DND-41 (cell line): ENCODE data around the gene SLC48A1.

Experiments used
- ATAC-seq: fragments of 200-7000 bp; cut with Tn5 transposase; 3 replicates; pipeline ENCODE4 v1.9.1; 2021; ENCODE audit warnings: low read depth; ENCODE audit not compliant: insufficient read depth
- DNase-seq: peaks from one replicate; pipeline ENCODE4 v3.0.0-alpha.2; 2020
- H2AFZ ChIP-seq: 2 replicates; pipeline ENCODE4 v1.6.0; 2012; ENCODE audit warnings: low read depth, low read length
- H3K27ac ChIP-seq: 2 replicates; pipeline ENCODE4 v1.5.1; 2012; ENCODE audit warnings: low read length, inconsistent platforms
- H3K27me3 ChIP-seq: fragments of 200-600 bp; sonication (generic); 2 replicates; pipeline ENCODE4 v1.6.0; 2012; ENCODE audit warnings: low read length, mild to moderate bottlenecking, inconsistent platforms; ENCODE audit not compliant: insufficient read depth, poor library complexity
- H3K36me3 ChIP-seq: 2 replicates; pipeline ENCODE4 v1.5.1; 2012; ENCODE audit warnings: low read length, inconsistent platforms; ENCODE audit not compliant: insufficient read depth
- H3K4me1 ChIP-seq: 2 replicates; pipeline ENCODE4 v1.5.1; 2012; ENCODE audit warnings: mild to moderate bottlenecking, low read length; ENCODE audit not compliant: insufficient read depth
- H3K4me2 ChIP-seq: 2 replicates; pipeline ENCODE4 v1.6.0; 2012; ENCODE audit warnings: mild to moderate bottlenecking, moderate library complexity, low read length, inconsistent platforms; ENCODE audit not compliant: insufficient read depth
- H3K4me3 ChIP-seq, 2 experiments: fragments of 200-600 bp in 1 of 2; shearing (Covaris generic) in 1 of 2; 2 replicates each; pipeline ENCODE4 v1.5.1; 2012 to 2016; ENCODE audit warnings: inconsistent platforms in 2 of 2, low read length in 2 of 2, mild to moderate bottlenecking in 2 of 2, low read depth in 1 of 2, moderate library complexity in 1 of 2
- H3K79me2 ChIP-seq: 2 replicates; pipeline ENCODE4 v1.6.0; 2012; ENCODE audit warnings: low read length, inconsistent platforms; ENCODE audit not compliant: insufficient read depth
- H3K9ac ChIP-seq: 2 replicates; pipeline ENCODE4 v1.6.0; 2012; ENCODE audit warnings: low read depth, mild to moderate bottlenecking, inconsistent platforms, low read length, moderate library complexity
- H3K9me3 ChIP-seq: 2 replicates; pipeline ENCODE4 v1.5.1; 2012; ENCODE audit warnings: low read length, moderate library complexity, mild to moderate bottlenecking, inconsistent platforms; ENCODE audit not compliant: insufficient read depth, severe bottlenecking
- H4K20me1 ChIP-seq: 2 replicates; pipeline ENCODE4 v1.6.0; 2012; ENCODE audit warnings: low read length; ENCODE audit not compliant: insufficient read depth
- EZH2 ChIP-seq: IDR thresholded peaks from 3 replicates; pipeline ENCODE4 v1.6.1; 2012; ENCODE audit warnings: borderline replicate concordance, low read depth, mild to moderate bottlenecking, moderate library complexity, low read length, inconsistent platforms; ENCODE audit not compliant: severe bottlenecking
- TF ChIP-seq, protein P1 (sequence below): IDR thresholded peaks from 2 replicates; pipeline ENCODE4 v1.5.1; 2012; ENCODE audit warnings: borderline replicate concordance, low read length, moderate library complexity, mild to moderate bottlenecking; ENCODE audit not compliant: poor library complexity, severe bottlenecking; ENCODE audit errors: extremely low read depth

Gene SLC48A1

DNA sequence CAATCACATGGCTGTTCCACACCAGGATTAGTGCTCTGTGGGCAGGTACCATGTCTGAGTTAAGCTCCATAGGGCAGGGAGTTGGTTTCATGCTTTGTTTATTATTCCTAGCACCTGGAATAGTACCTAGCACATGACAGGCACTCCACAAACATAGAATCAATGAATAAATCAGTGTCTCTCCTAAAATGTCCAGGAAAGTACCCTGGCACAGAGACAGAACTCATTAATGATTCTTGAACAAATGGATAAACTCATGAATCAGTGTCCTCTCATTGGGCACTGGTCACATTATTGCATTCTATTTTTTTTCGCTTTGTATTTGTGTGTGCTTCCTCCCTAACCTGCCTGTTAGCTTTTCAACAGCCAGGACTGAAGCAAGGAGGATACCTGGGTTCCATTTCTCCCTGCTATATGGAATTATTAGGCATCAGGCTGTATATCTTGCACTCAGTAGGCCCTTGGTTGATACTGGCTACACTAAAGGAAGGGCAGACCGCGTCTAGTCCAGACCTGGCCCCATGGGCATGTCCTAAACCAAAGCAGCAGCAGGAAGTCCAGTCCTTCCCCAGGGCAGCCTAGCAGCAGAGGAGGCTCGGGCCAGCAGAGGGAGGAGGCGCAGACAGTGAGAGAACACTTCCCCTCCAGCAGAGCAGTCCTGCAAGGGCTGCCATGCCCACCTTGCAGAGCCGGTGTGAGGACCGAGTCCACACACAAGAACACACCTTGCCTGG lies 28.3 kb downstream of the SLC48A1 start:
- DNase-seq, result no peak
- H3K79me2 ChIP-seq, result no peaks in the 10 kb centered on the region

DNA sequence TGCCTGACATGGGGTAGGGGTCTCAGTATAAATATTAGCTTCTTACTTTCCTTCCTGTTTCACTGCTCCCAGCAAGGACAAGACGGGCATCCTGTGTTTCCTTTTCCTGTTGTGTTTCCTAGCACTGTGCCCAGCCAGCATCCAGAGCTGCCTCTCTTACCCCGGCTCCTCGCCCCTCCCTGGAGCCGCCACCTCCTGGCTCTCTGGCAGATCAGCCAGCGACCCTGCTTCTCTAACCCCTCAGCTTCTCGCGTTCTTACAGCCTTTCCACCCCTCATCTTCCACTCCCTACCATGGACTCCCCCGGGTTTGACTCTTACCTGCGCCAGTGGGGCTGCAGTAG lies 28.8 kb downstream of the SLC48A1 start:
- no peak overlapping the region for H3K4me2 ChIP-seq
- no peak overlapping the region for H3K9ac ChIP-seq
- H3K27ac ChIP-seq, result no peak overlapping the region
- no peaks in the 10 kb centered on the region for H3K27me3 ChIP-seq
- H2AFZ ChIP-seq, result no peak overlapping the region
- ATAC-seq (no peak), DNase-seq (no peak)
- H3K36me3 ChIP-seq, result no peaks in the 10 kb centered on the region
- TF ChIP-seq, protein P1, sequence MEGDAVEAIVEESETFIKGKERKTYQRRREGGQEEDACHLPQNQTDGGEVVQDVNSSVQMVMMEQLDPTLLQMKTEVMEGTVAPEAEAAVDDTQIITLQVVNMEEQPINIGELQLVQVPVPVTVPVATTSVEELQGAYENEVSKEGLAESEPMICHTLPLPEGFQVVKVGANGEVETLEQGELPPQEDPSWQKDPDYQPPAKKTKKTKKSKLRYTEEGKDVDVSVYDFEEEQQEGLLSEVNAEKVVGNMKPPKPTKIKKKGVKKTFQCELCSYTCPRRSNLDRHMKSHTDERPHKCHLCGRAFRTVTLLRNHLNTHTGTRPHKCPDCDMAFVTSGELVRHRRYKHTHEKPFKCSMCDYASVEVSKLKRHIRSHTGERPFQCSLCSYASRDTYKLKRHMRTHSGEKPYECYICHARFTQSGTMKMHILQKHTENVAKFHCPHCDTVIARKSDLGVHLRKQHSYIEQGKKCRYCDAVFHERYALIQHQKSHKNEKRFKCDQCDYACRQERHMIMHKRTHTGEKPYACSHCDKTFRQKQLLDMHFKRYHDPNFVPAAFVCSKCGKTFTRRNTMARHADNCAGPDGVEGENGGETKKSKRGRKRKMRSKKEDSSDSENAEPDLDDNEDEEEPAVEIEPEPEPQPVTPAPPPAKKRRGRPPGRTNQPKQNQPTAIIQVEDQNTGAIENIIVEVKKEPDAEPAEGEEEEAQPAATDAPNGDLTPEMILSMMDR, result no peak
- no peak for TF ChIP-seq EZH2
- H3K9me3 ChIP-seq, result no peaks in the 10 kb centered on the region
- no peaks in the 10 kb centered on the region for H3K79me2 ChIP-seq
- peaks cover 29% of the 10 kb centered on the region for H4K20me1 ChIP-seq
- no peak overlapping the region for H3K4me3 ChIP-seq
- no peaks in the 10 kb centered on the region for H3K4me1 ChIP-seq

More for the DNA sequence above, 28.3 kb downstream of the SLC48A1 start:
- H3K4me2 ChIP-seq, result no peak overlapping the region
- H3K36me3 ChIP-seq, result no peaks in the 10 kb centered on the region
- ATAC-seq, result no peak
- H3K4me1 ChIP-seq, result no peaks in the 10 kb centered on the region
- no peaks in the 10 kb centered on the region for H3K9me3 ChIP-seq
- no peak overlapping the region for H2AFZ ChIP-seq
- TF ChIP-seq, protein P1, result no peak
- no peak for TF ChIP-seq EZH2
- H3K27me3 ChIP-seq, result no peaks in the 10 kb centered on the region
- no peak overlapping the region for H3K9ac ChIP-seq
- no peak overlapping the region for H3K4me3 ChIP-seq
- no peak overlapping the region for H3K27ac ChIP-seq
- H4K20me1 ChIP-seq, result peaks cover 29% of the 10 kb centered on the region

GRCh38 chr12:47802312-47802711 lies 29.3 kb downstream of the SLC48A1 start:
- Histone ChIP-seq H2AFZ (no peak overlapping the region), H3K27ac (no peak overlapping the region), H3K4me2 (no peak overlapping the region), H3K36me3 (no peaks in the 10 kb centered on the region), H3K4me1 (peaks cover 4% of the 10 kb centered on the region), H3K9me3 (no peaks in the 10 kb centered on the region), H3K79me2 (no peaks in the 10 kb centered on the region), H3K27me3 (no peaks in the 10 kb centered on the region), H3K9ac (no peak overlapping the region), H4K20me1 (peaks cover 32% of the 10 kb centered on the region), H3K4me3 (no peak overlapping the region)
- no peak for TF ChIP-seq EZH2
- TF ChIP-seq, protein P1, result peak; percentile 38
- ATAC-seq, result no peak
- no peak for DNase-seq
